HEK293T (cell line): ENCODE data around the gene NPS.

Source experiments
- CTCF ChIA-PET: fragments of 350-600 bp; formaldehyde crosslinking; extraction: SDS; loops from one replicate; lab custom pipeline; 2021; ENCODE audit warnings: antibody characterized with exemption, inconsistent platforms; lab: Yijun Ruan, JAX
- POLR2A ChIA-PET: fragments of 350-600 bp; formaldehyde crosslinking; extraction: SDS; loops from one replicate; lab custom pipeline; 2020; ENCODE audit warnings: antibody characterized with exemption, inconsistent platforms; lab: Yijun Ruan, JAX
- DNase-seq: peaks from one replicate; pipeline ENCODE4 v3.0.0; 2012; ENCODE audit warnings: mixed read lengths; ENCODE audit errors: extremely low spot score
- ARNT ChIP-seq: fragments of 450-650 bp; IDR thresholded peaks from 2 replicates; pipeline ENCODE4 v1.6.1; 2017; ENCODE audit warnings: mild to moderate bottlenecking
- BHLHE40 ChIP-seq: fragments of 450-650 bp; IDR thresholded peaks from 2 replicates; pipeline ENCODE4 v1.6.1; 2016; ENCODE audit warnings: mild to moderate bottlenecking, moderate library complexity, borderline replicate concordance
- CTBP1 ChIP-seq: fragments of 450-650 bp; IDR thresholded peaks from 2 replicates; pipeline ENCODE4 v1.6.1; 2016; ENCODE audit warnings: borderline replicate concordance
- ELF4 ChIP-seq: fragments of 450-650 bp; IDR thresholded peaks from 2 replicates; pipeline ENCODE4 v1.6.1; 2017; ENCODE audit warnings: antibody characterized with exemption
- FOXA1 ChIP-seq: fragments of 450-650 bp; IDR thresholded peaks from 2 replicates; pipeline ENCODE4 v1.6.1; 2016; ENCODE audit warnings: mild to moderate bottlenecking
- FOXK2 ChIP-seq: fragments of 450-650 bp; IDR thresholded peaks from 2 replicates; pipeline ENCODE4 v1.6.1; 2016; ENCODE audit warnings: mild to moderate bottlenecking
- FOXM1 ChIP-seq: fragments of 450-650 bp; IDR thresholded peaks from 2 replicates; pipeline ENCODE4 v1.6.1; 2017; ENCODE audit warnings: mild to moderate bottlenecking, borderline replicate concordance
- HDGF ChIP-seq: fragments of 450-650 bp; IDR thresholded peaks from 2 replicates; pipeline ENCODE4 v1.6.1; 2017; ENCODE audit warnings: antibody characterized with exemption, borderline replicate concordance
- L3MBTL2 ChIP-seq: fragments of 450-650 bp; conservative IDR thresholded peaks from 2 replicates; pipeline ENCODE4 v1.6.1; 2016; ENCODE audit warnings: mild to moderate bottlenecking
- LEF1 ChIP-seq: fragments of 450-650 bp; IDR thresholded peaks from 2 replicates; pipeline ENCODE4 v1.6.1; 2017; ENCODE audit warnings: mild to moderate bottlenecking, borderline replicate concordance
- NFRKB ChIP-seq: fragments of 450-650 bp; IDR thresholded peaks from 2 replicates; pipeline ENCODE4 v1.6.1; 2016; ENCODE audit warnings: mild to moderate bottlenecking, moderate library complexity
- SP1 ChIP-seq: fragments of 450-650 bp; IDR thresholded peaks from 2 replicates; pipeline ENCODE4 v1.6.1; 2017
- SUZ12 ChIP-seq: fragments of 450-650 bp; IDR thresholded peaks from 2 replicates; pipeline ENCODE4 v1.6.1; 2016; ENCODE audit warnings: mild to moderate bottlenecking
- TARDBP ChIP-seq: fragments of 450-650 bp; IDR thresholded peaks from 2 replicates; pipeline ENCODE4 v1.6.1; 2016
- ZNF384 ChIP-seq: fragments of 450-650 bp; IDR thresholded peaks from 2 replicates; pipeline ENCODE4 v1.6.1; 2016
- TF ChIP-seq, protein P1 (sequence below): fragments of 450-650 bp; IDR thresholded peaks from 2 replicates; pipeline ENCODE4 v1.6.1; 2016

NPS gene

DNA sequence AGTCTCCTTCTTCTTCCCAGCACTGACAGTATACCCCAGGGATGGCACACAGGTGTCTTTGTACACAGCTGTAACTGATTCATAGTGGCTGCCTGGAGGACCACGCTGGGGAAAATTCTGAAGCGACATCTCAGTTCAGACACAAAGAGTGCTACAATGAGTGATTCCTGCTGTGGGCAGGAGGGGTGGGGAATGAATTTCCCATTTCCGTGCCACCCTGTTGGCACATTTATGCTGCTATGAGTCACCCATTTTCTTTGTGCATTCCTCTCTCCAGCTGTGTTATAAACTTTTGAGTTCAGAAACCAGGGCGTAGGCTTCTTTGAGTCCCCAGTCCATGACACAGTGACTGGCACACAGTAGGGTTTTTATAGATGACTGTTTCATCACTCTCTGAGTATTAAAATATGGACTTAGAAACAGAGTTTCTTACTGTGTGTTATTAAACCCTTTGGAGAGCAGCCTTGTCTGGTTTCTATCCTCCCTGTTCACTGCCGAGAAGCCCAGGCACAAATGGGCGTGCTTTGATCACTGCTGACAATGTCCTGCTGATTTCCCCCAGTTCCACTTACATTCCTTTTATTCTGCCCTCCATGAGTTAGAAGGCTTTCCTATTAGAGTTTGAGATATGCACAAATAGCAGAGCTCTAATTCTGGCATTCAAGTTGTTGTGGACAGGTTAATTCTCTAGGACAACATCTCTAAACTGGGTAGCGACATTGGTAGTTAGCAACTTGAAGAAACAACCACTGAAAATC, 24.0 kb upstream of the NPS start:
- ChIA-PET CTCF (no interaction called here), POLR2A (no interaction called here)
- DNase-seq, result no peak
- TF ChIP-seq FOXM1 (no peak), CTBP1 (no peak), HDGF (no peak), BHLHE40 (no peak), FOXA1 (no peak), LEF1 (no peak), NFRKB (no peak), ARNT (no peak), FOXK2 (no peak), ELF4 (no peak)

DNA sequence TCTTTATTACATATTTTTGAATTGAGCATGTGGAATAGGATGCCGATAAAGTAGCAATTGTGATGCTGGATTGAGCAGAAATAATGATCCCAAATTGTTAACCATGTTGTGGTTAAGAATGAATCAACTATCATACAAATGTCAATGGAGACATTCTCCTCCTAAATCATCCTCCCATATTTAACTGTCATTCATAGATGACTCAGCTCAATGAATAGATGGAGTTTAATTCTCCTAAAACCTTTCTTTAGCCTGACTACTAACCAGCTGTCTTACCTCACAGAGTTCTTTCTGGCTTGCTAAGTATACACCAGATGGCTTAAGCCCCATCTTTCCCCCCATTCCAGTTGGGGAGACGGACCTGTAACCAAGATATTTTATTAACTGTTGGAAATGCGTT, 23.4 kb upstream of the NPS start:
- POLR2A ChIA-PET, result no interaction called here
- TF ChIP-seq FOXK2, result no peak
- CTCF ChIA-PET, result no interaction called here
- no peak for DNase-seq

DNA sequence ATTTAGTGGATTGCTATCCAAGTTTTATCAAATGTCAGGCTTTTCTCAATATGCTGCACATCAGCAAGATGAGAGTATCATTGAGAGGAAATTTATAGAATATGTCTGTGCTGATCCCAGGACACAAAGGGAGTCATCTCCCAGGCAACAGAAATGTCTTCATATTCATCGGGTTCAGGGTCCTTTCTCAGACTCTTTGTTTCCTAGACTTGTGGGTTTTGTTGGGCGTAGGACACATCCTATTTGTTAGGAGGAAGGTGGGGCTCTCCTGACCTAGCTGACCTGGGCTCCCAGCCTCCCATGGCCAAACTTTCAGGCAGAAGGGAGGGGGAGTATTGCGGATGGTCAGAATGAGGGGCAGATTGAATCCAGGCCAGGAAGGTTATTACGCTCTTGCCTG, 22.9 kb upstream of the NPS start:
- ChIA-PET CTCF (no interaction called here), POLR2A (no interaction called here)
- DNase-seq, result no peak
- no peak for TF ChIP-seq SUZ12
- no peak for TF ChIP-seq CTBP1
- TF ChIP-seq ARNT, result no peak
- TF ChIP-seq HDGF, result no peak
- TF ChIP-seq LEF1, result no peak
- no peak for TF ChIP-seq ELF4
- TF ChIP-seq SP1, result no peak
- TF ChIP-seq, protein P1, sequence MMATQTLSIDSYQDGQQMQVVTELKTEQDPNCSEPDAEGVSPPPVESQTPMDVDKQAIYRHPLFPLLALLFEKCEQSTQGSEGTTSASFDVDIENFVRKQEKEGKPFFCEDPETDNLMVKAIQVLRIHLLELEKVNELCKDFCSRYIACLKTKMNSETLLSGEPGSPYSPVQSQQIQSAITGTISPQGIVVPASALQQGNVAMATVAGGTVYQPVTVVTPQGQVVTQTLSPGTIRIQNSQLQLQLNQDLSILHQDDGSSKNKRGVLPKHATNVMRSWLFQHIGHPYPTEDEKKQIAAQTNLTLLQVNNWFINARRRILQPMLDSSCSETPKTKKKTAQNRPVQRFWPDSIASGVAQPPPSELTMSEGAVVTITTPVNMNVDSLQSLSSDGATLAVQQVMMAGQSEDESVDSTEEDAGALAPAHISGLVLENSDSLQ, result no peak
- TF ChIP-seq ZNF384, result no peak
- no peak for TF ChIP-seq NFRKB
- no peak for TF ChIP-seq FOXK2
- TF ChIP-seq L3MBTL2, result no peak
- no peak for TF ChIP-seq BHLHE40
- no peak for TF ChIP-seq FOXM1
- no peak for TF ChIP-seq TARDBP
- TF ChIP-seq FOXA1, result no peak

DNA sequence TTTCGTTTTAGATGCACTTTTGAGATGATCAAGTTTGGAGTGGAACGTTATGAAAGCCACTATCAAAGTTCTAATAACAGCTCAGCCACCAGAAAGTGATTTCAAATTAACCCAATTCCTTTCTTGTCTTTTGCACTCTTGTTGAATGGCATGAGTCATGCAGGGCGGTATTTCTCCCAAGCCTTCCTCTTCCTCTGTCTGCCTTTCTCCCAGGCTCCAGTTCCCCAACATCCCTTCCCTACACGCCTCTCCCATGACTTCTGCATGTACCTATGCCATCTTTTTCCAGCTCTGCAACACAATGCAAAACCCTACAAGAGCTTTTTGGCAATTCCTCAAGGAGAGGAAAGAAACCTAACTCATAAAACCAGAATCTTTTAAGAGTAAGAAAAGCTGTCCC, 21.8 kb upstream of the NPS start:
- CTCF ChIA-PET, result no interaction called here
- TF ChIP-seq NFRKB (no peak), FOXA1 (no peak), CTBP1 (no peak)
- POLR2A ChIA-PET, result no interaction called here
- no peak for DNase-seq

DNA sequence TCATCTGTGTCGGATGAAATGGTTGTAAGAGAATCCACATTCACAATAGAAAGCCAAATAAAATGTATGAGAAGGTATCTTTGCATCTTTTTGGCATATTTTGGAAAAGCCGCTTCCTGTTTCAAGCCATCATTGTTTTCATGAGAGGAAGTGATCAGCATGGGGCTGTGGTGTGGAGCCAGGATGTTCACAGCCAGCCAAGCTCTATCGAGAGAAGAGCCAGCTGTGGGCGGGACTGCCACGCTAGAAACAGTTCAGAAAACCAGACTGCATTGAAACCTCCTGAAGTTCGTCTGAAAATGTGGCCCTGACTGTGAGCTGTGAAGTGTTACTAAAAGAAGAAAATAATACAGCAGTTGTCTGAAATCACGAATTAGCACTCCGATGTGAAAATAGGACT, 21.2 kb upstream of the NPS start:
- CTCF ChIA-PET, result interaction anchor here (0.6 kb wide), 1 partner anchor 131 kb away, joined by 4 read pairs; no protein-coding TSS in a partner anchor
- TF ChIP-seq TARDBP (no peak), HDGF (no peak), L3MBTL2 (no peak), ZNF384 (no peak), FOXA1 (no peak), CTBP1 (no peak), FOXK2 (no peak), ELF4 (no peak), NFRKB (no peak), LEF1 (no peak), BHLHE40 (no peak), SUZ12 (no peak), FOXM1 (no peak), ARNT (no peak), SP1 (no peak)
- TF ChIP-seq, protein P1, result no peak
- DNase-seq, result no peak
- POLR2A ChIA-PET, result no interaction called here

DNA sequence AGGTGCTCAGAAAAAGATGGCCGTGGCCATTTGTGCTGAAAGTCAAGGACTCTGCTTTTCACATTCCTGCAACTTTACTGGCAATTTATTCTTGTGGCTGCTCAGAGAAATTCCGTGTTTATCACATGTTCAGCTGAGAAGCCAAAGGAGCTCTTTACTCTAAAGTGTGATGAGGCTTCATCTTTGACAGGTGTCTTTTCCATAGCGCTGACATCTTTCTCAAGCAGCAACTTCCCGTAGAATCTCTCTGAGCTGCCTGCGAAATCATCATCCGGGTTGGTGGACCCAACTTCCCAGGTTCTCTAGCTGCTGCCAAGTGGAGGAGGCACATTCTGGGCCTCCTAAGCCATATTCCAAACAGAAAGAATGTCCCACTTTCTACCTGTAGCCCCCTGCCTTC, 16.9 kb upstream of the NPS start:
- no peak for DNase-seq
- TF ChIP-seq TARDBP (no peak), ARNT (no peak), ZNF384 (no peak), FOXA1 (no peak), HDGF (no peak), NFRKB (no peak), ELF4 (no peak)
- ChIA-PET CTCF (no interaction called here), POLR2A (no interaction called here)

DNA sequence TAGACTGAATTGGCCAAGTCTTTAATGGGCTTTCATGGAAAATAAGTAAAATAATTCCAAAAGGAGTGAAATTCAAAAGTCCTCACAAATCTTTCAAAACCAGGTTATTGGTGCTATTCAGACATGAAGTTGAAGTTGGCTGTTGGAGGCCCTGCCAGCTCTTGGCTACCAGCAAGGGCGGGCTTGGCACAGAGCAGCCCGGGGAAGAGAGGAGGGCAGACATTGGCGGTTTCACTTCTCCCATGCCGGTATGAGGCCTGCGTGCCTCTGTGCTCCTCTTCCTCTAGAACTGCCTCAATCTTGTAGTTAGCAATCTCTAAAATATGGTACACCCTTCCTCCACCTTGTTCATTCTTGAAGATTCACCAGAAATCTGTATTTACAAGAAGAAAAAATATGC, 16.4 kb upstream of the NPS start:
- TF ChIP-seq SUZ12 (no peak), BHLHE40 (no peak), TARDBP (no peak), FOXK2 (no peak), CTBP1 (no peak), SP1 (no peak), NFRKB (no peak), FOXA1 (no peak), ARNT (no peak), L3MBTL2 (no peak)
- TF ChIP-seq, protein P1, result no peak
- DNase-seq, result no peak
- ChIA-PET CTCF (no interaction called here), POLR2A (no interaction called here)
